ENCODE data around the gene STON2. TPM values are rescaled to one million over a fixed set of nuclear protein-coding genes. Genes with fewer than 3 reads are reported as not detected.

Gene STON2
- polyA plus RNA-seq, 2 of the 4 experiments (the other 2 are of a cell fraction) = 0.53 to 1.3 TPM

DNA sequence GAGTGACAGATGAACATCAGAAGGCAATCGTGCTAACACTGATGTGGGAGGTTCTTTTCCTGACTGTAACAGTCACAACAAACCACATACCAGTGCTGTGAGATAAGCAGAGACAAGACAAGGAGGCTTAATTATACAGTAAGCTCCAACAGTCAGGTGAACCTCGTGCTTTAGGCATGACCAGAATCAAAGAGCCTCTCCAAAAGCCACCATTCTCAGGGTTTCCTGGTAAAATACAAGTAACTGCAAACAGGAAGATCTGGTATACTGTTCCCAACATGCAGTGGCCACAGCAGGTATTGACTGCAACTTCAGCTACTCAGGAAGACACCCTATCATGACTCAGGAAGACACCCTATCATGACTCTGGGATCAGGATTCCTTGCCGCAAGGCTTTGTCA lies 132.1 kb downstream of the STON2 start:
- ChIA-PET CTCF (interaction anchor here (1.3 to 10.4 kb wide), 8 partner anchors 11 to 208 kb away, joined by 3 to 180 read pairs (median 12); no protein-coding TSS in a partner anchor), POLR2A (interaction anchor here (2.0 kb wide), 1 partner anchor 49 kb away, joined by 5 read pairs; no protein-coding TSS in a partner anchor)
- TF ChIP-seq EP300 (IDR thresholded peaks at IDR 0.05) (no peak), NR3C1 (IDR thresholded peaks at IDR 0.05) (no peak), CEBPB (IDR thresholded peaks at IDR 0.05) (no peak), NFE2L2 (conservative IDR thresholded peaks at IDR 0.05; ENCODE audit: low read length) (no peak), TFCP2L1 (CRISPR knock-in tag; IDR thresholded peaks at IDR 0.05) (no peak), RAD21 (conservative IDR thresholded peaks at IDR 0.05 in 1 of 2, IDR thresholded peaks at IDR 0.05 in 1 of 2) (no peak), FOXS1 (CRISPR knock-in tag; IDR thresholded peaks at IDR 0.05) (no peak), RFX5 (IDR thresholded peaks at IDR 0.05) (no peak)
- DNase-seq (ENCODE audit: low read depth in 1 of 2, low spot score in 1 of 2) (peak; percentile 31 to 33), FAIRE-seq (no peak), ATAC-seq (peak; percentile 85 to 90)
- H3K27ac ChIP-seq = no peak overlapping the region
- no peak overlapping the region for H3K4me3 ChIP-seq
- no peaks in the 10 kb centered on the region for H3K9me3 ChIP-seq
- no peak overlapping the region; the same call in 2 of the 3 replicates for H3K4me2 ChIP-seq
- 20% methylated on average over 3 of the region's 3 CpGs for WGBS (ENCODE audit: missing lambda C conversion rate)
- H3K4me1 ChIP-seq = no peaks in the 10 kb centered on the region

DNA sequence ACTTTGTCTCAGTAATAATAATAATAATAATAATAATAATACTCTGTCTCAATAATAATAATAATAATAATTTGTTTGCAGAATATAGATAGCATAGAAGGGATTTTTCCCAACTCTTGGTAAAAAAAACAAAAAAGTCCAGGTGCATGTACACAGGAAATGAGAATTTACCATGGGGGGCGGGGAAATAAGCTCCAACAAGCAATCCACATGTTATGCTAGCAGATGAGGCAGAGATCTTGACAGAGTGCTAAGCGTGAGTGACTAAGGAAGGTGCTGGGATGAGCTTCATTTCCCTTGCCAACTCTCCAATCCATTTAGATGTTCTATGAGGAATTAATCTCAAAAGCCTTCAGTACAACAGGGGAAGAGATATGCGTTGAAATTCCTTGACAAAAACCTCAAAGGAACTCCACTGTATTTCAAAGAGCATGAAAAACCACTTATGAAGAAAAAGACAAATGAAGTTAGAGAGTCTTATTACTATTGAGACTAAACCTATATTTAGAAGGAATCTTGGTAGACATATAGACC lies 134.4 kb downstream of the STON2 start:
- ChIA-PET CTCF (interaction anchor here (8.5 to 10.4 kb wide), 2 partner anchors 187 to 200 kb away, joined by 112 to 180 read pairs; no protein-coding TSS in a partner anchor), POLR2A (no interaction called here)
- H3K4me3 ChIP-seq = no peak overlapping the region
- no peaks in the 10 kb centered on the region for H3K9me3 ChIP-seq
- FAIRE-seq (no peak), ATAC-seq (no peak), DNase-seq (ENCODE audit: low read depth in 1 of 2, low spot score in 1 of 2) (no peak)
- no peak overlapping the region for H3K4me2 ChIP-seq
- H3K27ac ChIP-seq = no peak overlapping the region
- 51% methylated on average over 3 of the region's 3 CpGs for WGBS (ENCODE audit: missing lambda C conversion rate)
- TF ChIP-seq ZNF302 (CRISPR knock-in tag; IDR thresholded peaks at IDR 0.05) (no peak), BCL3 (IDR thresholded peaks at IDR 0.05) (no peak)
- H3K4me1 ChIP-seq = no peaks in the 10 kb centered on the region

DNA sequence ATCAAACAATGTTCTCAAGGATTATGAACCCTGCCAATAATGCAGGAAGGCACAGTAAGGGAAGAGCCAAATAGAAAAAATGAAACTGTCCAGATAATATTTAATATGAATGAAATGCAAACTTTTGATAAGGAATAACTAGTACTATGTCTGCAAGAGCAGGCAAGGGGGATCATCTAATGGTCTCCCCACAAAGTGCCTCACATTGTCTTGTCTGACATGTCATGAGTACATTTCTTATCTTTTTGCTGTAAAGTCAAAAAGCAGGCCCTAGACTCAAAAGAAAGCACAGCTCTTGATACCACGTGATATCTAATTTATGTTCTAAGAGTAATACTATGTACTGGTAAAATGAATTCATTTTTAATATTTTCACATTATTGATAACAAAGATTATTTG lies 135.5 kb downstream of the STON2 start:
- Histone ChIP-seq H3K4me3 (no peak overlapping the region), H3K9me3 (no peaks in the 10 kb centered on the region), H3K4me2 (no peak overlapping the region), H3K4me1 (no peaks in the 10 kb centered on the region), H3K27ac (no peak overlapping the region)
- no peak for DNase-seq (ENCODE audit: low read depth in 1 of 2, low spot score in 1 of 2)
- TF ChIP-seq, protein P1, sequence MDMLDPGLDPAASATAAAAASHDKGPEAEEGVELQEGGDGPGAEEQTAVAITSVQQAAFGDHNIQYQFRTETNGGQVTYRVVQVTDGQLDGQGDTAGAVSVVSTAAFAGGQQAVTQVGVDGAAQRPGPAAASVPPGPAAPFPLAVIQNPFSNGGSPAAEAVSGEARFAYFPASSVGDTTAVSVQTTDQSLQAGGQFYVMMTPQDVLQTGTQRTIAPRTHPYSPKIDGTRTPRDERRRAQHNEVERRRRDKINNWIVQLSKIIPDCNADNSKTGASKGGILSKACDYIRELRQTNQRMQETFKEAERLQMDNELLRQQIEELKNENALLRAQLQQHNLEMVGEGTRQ (IDR thresholded peaks at IDR 0.05) = 0 out of 2 replicates have a peak, but pooled peaks have one; percentile 4
- TF ChIP-seq KDM1A (IDR thresholded peaks at IDR 0.05; ENCODE audit: low read depth) (no peak), NR3C1 (IDR thresholded peaks at IDR 0.05) (no peak), NPAS2 (CRISPR knock-in tag; IDR thresholded peaks at IDR 0.05; ENCODE audit: borderline replicate concordance) (no peak), JUN (IDR thresholded peaks at IDR 0.05) (no peak)
- ChIA-PET POLR2A (no interaction called here), CTCF (interaction anchor here (10.4 kb wide), 1 partner anchor 201 kb away, joined by 112 read pairs; no protein-coding TSS in a partner anchor)
- FAIRE-seq = no peak
- ATAC-seq = no peak
- 60% methylated on average over 1 of the region's 1 CpG for WGBS (ENCODE audit: missing lambda C conversion rate)

GRCh38 chr14:81263777-81264410 lies 136.2 kb downstream of the STON2 start:
- WGBS (ENCODE audit: missing lambda C conversion rate) = 73% methylated on average over 4 of the region's 4 CpGs
- CTCF ChIA-PET = interaction anchor here (0.8 to 2.3 kb wide), 3 partner anchors 12 to 201 kb away, joined by 3 to 12 read pairs (median 4); no protein-coding TSS in a partner anchor
- H3K27ac ChIP-seq = no peak overlapping the region
- no peaks in the 10 kb centered on the region for H3K9me3 ChIP-seq
- POLR2A ChIA-PET = interaction anchor here (0.7 kb wide), 1 partner anchor 43 kb away, joined by 6 read pairs; the partner anchor contains the start of gene GTF2A1
- DNase-seq (ENCODE audit: low read depth in 1 of 2, low spot score in 1 of 2) (no peak), ATAC-seq (no peak), FAIRE-seq (no peak)
- no peaks in the 10 kb centered on the region for H3K4me1 ChIP-seq
- no peak overlapping the region for H3K4me3 ChIP-seq
- no peak overlapping the region for H3K4me2 ChIP-seq
- no peak for TF ChIP-seq FOSB (CRISPR knock-in tag; IDR thresholded peaks at IDR 0.05)
- TF ChIP-seq BHLHE40 (IDR thresholded peaks at IDR 0.05; ENCODE audit: low read depth, low read length) = no peak
- TF ChIP-seq PHF8 (IDR thresholded peaks at IDR 0.05; ENCODE audit: borderline replicate concordance, low read depth) = no peak
- TF ChIP-seq CBX8 (IDR thresholded peaks at IDR 0.05) = no peak
- no peak for TF ChIP-seq EHMT2 (IDR thresholded peaks at IDR 0.05; ENCODE audit: low read depth)
- TF ChIP-seq ELK1 (IDR thresholded peaks at IDR 0.05; ENCODE audit: low read depth, low read length) = no peak
- TF ChIP-seq, protein P2, sequence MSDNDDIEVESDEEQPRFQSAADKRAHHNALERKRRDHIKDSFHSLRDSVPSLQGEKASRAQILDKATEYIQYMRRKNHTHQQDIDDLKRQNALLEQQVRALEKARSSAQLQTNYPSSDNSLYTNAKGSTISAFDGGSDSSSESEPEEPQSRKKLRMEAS (IDR thresholded peaks at IDR 0.05) = no peak
- no peak for TF ChIP-seq JUNB (IDR thresholded peaks at IDR 0.05)
- TF ChIP-seq, protein P1 (IDR thresholded peaks at IDR 0.05) = no peak
- TF ChIP-seq HOXB5 (CRISPR knock-in tag; IDR thresholded peaks at IDR 0.05) = no peak
- no peak for TF ChIP-seq FOXS1 (CRISPR knock-in tag; IDR thresholded peaks at IDR 0.05)
- TF ChIP-seq KDM5A (IDR thresholded peaks at IDR 0.05) = no peak

Measured in A549 (cell line).